HepG2 (cell line): ENCODE data around the gene WRAP73. TPM values are rescaled to one million over a fixed set of nuclear protein-coding genes. Genes with fewer than 3 reads are reported as not detected.

Source experiments
- ATAC-seq: fragments of 200-7000 bp; cut with Tn5 transposase; 3 replicates; pipeline ENCODE4 v1.9.1; 2020; ENCODE audit warnings: mild to moderate bottlenecking, moderate library complexity
- BruUV-seq: library from RNA; stranded (reverse); fragments of 400-500 nt; replicated peaks from 2 replicates; lab custom pipeline; 2021; lab: Mats Ljungman, UMichigan
- CTCF ChIA-PET: fragments of 300-600 bp; formaldehyde crosslinking; extraction: SDS; loops from one replicate; lab custom pipeline; 2021; ENCODE audit warnings: low total read pairs, inconsistent platforms, low intra/inter-chr PET ratio; lab: Yijun Ruan, JAX
- POLR2A ChIA-PET: fragments of 350-600 bp; sonication (Branson Sonifier 250); formaldehyde crosslinking; loops from one replicate; lab custom pipeline; 2020; ENCODE audit warnings: antibody characterized with exemption, inconsistent platforms; lab: Yijun Ruan, JAX
- DNase-seq: peaks from one replicate; pipeline ENCODE4 v3.0.0-alpha.2; 2015; ENCODE audit warnings: low spot score
- FAIRE-seq: peaks from 3 replicates; lab custom pipeline; 2011; peaks lifted over from hg19 to GRCh38; lab: Jason Lieb, UNC
- H2AFZ ChIP-seq: one replicate; pipeline ENCODE4 v1.6.1; 2011; ENCODE audit warnings: low read length, inconsistent platforms
- H3K27ac ChIP-seq: fragments of 300-600 bp; 3 replicates; pipeline ENCODE4 v1.8.0; 2011; ENCODE audit warnings: mixed run types, mild to moderate bottlenecking, mixed read lengths, low read length, inconsistent platforms; ENCODE audit not compliant: insufficient read depth; ENCODE audit errors: extremely low read length
- H3K27me3 ChIP-seq, 2 experiments: fragments of 200-600 bp in 1 of 2; 2 replicates in 1 of 2; 3 replicates in 1 of 2; pipeline versions ENCODE4 v1.6.0 to v1.8.0; 2011; ENCODE audit warnings: low read length in 2 of 2, mild to moderate bottlenecking in 2 of 2, moderate library complexity in 2 of 2, inconsistent platforms in 1 of 2; ENCODE audit not compliant: insufficient read depth in 2 of 2, control insufficient read depth in 1 of 2
- H3K36me3 ChIP-seq, 2 experiments: fragments of 200-600 bp in 1 of 2; replicated peaks in 1 of 2; 2 replicates in 1 of 2; 3 replicates in 1 of 2; pipeline versions ENCODE4 v1.5.1 to v1.8.0; 2011; ENCODE audit warnings: low read length in 2 of 2, inconsistent platforms in 1 of 2; ENCODE audit not compliant: insufficient read depth in 2 of 2, control insufficient read depth in 1 of 2
- H3K4me1 ChIP-seq: 2 replicates; pipeline ENCODE4 v1.5.1; 2012; ENCODE audit warnings: low read length, inconsistent platforms; ENCODE audit not compliant: insufficient read depth
- H3K4me2 ChIP-seq: 2 replicates; pipeline ENCODE4 v1.6.0; 2011; ENCODE audit warnings: low read depth, low read length, inconsistent platforms
- H3K4me3 ChIP-seq, 3 experiments: fragments of 200-600 bp in 1 of 3; sonication (generic), shearing (Covaris generic) in 1 of 3; replicated peaks in 1 of 3; 2 replicates each; pipeline ENCODE4 v1.5.1; 2011 to 2016; ENCODE audit warnings: low read length in 3 of 3, inconsistent platforms in 2 of 3, low read depth in 2 of 3, mild to moderate bottlenecking in 2 of 3, control low read depth in 1 of 3, mixed read lengths in 1 of 3; ENCODE audit not compliant: insufficient read depth in 1 of 3
- H3K79me2 ChIP-seq: one replicate; pipeline ENCODE4 v1.6.1; 2011; ENCODE audit warnings: low read length, inconsistent platforms; ENCODE audit not compliant: insufficient read depth
- H3K9ac ChIP-seq: 2 replicates; pipeline ENCODE4 v1.6.0; 2011; ENCODE audit warnings: mild to moderate bottlenecking, low read depth, low read length, inconsistent platforms; ENCODE audit not compliant: insufficient read depth
- H3K9me3 ChIP-seq: 2 replicates; pipeline ENCODE4 v1.5.1; 2012; ENCODE audit warnings: mild to moderate bottlenecking, low read length
- H4K20me1 ChIP-seq: 2 replicates; pipeline ENCODE4 v1.6.0; 2011; ENCODE audit warnings: inconsistent platforms, mild to moderate bottlenecking, low read length, moderate library complexity; ENCODE audit not compliant: insufficient read depth
- CREM ChIP-seq, 2 experiments: sonication (generic) in 1 of 2; formaldehyde crosslinking in 1 of 2; IDR thresholded peaks; 2 replicates each; pipeline versions ENCODE4 v1.4.0 to v1.6.1; 2016 to 2020; ENCODE audit warnings: antibody characterized with exemption in 1 of 2, mild to moderate bottlenecking in 1 of 2, missing genetic modification reagents in 1 of 2
- PHB2 ChIP-seq: fragments of 450-650 bp; IDR thresholded peaks from 2 replicates; pipeline ENCODE4 v1.6.1; 2018; ENCODE audit not compliant: partially characterized antibody
- ZFP90 ChIP-seq: sonication (generic); formaldehyde crosslinking; IDR thresholded peaks from 2 replicates; pipeline ENCODE4 v1.8.0; 2022; ENCODE audit warnings: missing genetic modification reagents, mild to moderate bottlenecking, inconsistent platforms, borderline replicate concordance
- ZNF256 ChIP-seq: sonication (generic); formaldehyde crosslinking; conservative IDR thresholded peaks from 2 replicates; pipeline ENCODE4 v1.4.0; 2020; ENCODE audit warnings: missing genetic modification reagents
- ZNF331 ChIP-seq: sonication (generic); formaldehyde crosslinking; IDR thresholded peaks from 2 replicates; pipeline ENCODE4 v1.4.0; 2020; ENCODE audit warnings: missing genetic modification reagents
- WGBS: methylation state at CpG from one replicate; pipeline ENCODE4 v1.1.6; 2017; ENCODE audit warnings: low lambda C conversion rate; 5-methylcytosine and 5-hydroxymethylcytosine counted together
- in situ Hi-C: cut with HindIII; loops from 2 replicates; pipeline ENCODE4 v1.10.0; 2017; ENCODE audit warnings: low pct_unique_long_range_greater_than_20kb; ENCODE audit not compliant: extremely low pct_ligation_motif_present
- intact Hi-C: fragments of 100-400 bp; cut with micrococcal nuclease; formaldehyde crosslinking; loops from one replicate; pipeline ENCODE4 v1.10.0; 2022; ENCODE audit not compliant: unreplicated experiment
- polyA plus RNA-seq, 8 experiments: library from polyadenylated mRNA; depleted of rRNA in 3 of 8; stranded (reverse) in 7 of 8; unstranded in 1 of 8; fragments of >200 nt; fragmentation: Illumina TruSeq in 4 of 8; extraction: Trizol in 4 of 8; gene quantifications; 2 replicates each; pipeline versions ENCODE4 v1.2.1 to v1.2.3, GENCODE V29; 2011 to 2016; ENCODE audit warnings: low read depth in 4 of 8, missing spikeins in 1 of 8, mixed read lengths in 1 of 8; ENCODE audit not compliant: insufficient read depth in 1 of 8
- total RNA-seq, 5 experiments: library from RNA; depleted of rRNA; stranded (reverse); fragments of >200 nt; fragmentation: Illumina TruSeq; extraction: Trizol; gene quantifications; 2 replicates each; pipeline ENCODE4 v1.2.3, GENCODE V29; 2016; ENCODE audit warnings: low read depth in 1 of 5
- TF ChIP-seq, protein P1 (sequence below): sonication (generic); formaldehyde crosslinking; IDR thresholded peaks from 2 replicates; pipeline ENCODE4 v1.4.0; 2020; ENCODE audit warnings: missing genetic modification reagents, mild to moderate bottlenecking, borderline replicate concordance

Gene WRAP73
- total and polyA plus RNA-seq, 2 of the 13 experiments (the other 11 are each of a cell fraction or from before 2014, with no cell fraction given) = 18.1 to 40.4 TPM

DNA sequence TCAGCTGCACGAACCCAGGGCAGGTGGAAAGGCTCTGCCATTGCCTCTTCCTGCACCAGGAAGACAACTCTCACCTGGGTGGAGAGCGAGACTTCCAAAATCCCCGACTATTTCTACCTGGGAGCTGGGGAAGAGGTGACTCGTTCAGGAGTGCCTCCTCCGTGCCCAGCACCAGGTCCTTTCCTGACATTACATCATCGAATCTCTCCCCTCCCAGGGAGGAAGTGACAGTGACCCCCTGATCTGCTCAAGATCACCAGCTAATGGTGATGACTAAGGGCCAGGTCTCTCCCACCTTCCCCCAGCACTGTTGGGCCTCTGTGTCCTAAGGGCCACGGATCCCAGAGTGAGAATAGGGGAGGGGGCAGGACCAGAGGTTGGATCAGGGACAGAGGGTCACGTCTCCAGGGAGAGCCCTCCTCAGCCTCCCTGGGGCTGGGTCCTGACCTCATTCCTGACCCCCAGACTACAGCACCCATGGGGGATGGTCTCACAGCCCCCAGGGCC lies 45.4 kb downstream of the WRAP73 start:
- H4K20me1 ChIP-seq = 0 out of 2 replicates have a peak, but pooled peaks cover 3% of the 10 kb centered on the region
- in situ Hi-C loops = no loop called here
- DNase-seq = no peak
- H3K4me3 ChIP-seq = no peak overlapping the region
- no peaks in the 10 kb centered on the region for H3K36me3 ChIP-seq
- intact Hi-C loops = no loop called here
- H3K27ac ChIP-seq = no peak overlapping the region
- no TSS peak for BruUV-seq
- no peak for FAIRE-seq
- CTCF ChIA-PET = no interaction called here
- whole genome bisulfite sequencing = 21% methylated on average over 7 of the region's 8 CpGs
- H2AFZ ChIP-seq = no peak overlapping the region
- TF ChIP-seq CREM (IDR thresholded peaks at IDR 0.05) = no peak
- no peak for TF ChIP-seq CREM (CRISPR knock-in tag; IDR thresholded peaks at IDR 0.05)
- peak; percentile 96 for TF ChIP-seq ZNF331 (CRISPR knock-in tag)
- no peak for TF ChIP-seq ZNF256
- no peak for TF ChIP-seq ZFP90
- TF ChIP-seq PHB2 = no peak
- TF ChIP-seq, protein P1, sequence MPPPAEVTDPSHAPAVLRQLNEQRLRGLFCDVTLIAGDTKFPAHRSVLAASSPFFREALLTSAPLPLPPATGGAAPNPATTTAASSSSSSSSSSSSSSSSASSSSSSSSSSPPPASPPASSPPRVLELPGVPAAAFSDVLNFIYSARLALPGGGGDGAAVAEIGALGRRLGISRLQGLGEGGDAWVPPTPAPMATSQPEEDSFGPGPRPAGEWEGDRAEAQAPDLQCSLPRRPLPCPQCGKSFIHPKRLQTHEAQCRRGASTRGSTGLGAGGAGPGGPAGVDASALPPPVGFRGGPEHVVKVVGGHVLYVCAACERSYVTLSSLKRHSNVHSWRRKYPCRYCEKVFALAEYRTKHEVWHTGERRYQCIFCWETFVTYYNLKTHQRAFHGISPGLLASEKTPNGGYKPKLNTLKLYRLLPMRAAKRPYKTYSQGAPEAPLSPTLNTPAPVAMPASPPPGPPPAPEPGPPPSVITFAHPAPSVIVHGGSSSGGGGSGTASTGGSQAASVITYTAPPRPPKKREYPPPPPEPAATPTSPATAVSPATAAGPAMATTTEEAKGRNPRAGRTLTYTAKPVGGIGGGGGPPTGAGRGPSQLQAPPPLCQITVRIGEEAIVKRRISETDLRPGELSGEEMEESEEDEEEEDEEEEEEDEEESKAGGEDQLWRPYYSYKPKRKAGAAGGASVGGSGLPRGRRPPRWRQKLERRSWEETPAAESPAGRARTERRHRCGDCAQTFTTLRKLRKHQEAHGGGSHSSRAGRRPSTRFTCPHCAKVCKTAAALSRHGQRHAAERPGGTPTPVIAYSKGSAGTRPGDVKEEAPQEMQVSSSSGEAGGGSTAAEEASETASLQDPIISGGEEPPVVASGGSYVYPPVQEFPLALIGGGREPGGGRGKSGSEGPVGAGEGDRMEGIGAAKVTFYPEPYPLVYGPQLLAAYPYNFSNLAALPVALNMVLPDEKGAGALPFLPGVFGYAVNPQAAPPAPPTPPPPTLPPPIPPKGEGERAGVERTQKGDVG (CRISPR knock-in tag) = no peak
- H3K9ac ChIP-seq = no peak overlapping the region
- H3K27me3 ChIP-seq = peaks cover 17 to 97% of the 10 kb centered on the region in 2 experiments
- H3K9me3 ChIP-seq = no peaks in the 10 kb centered on the region
- H3K4me2 ChIP-seq = no peak overlapping the region
- ATAC-seq = no peak
- POLR2A ChIA-PET = no interaction called here
- peaks cover 11% of the 10 kb centered on the region; the same call in 1 of the 2 replicates for H3K4me1 ChIP-seq
- no peaks in the 10 kb centered on the region for H3K79me2 ChIP-seq
